ENCODE measurements around the gene CCDC57.
"Not testable (repeated sequence)": the region's sequence is repeated elsewhere in the genome, so short reads cannot be mapped to it uniquely, and the experiment has no call there.

The CCDC57 gene

DNA sequence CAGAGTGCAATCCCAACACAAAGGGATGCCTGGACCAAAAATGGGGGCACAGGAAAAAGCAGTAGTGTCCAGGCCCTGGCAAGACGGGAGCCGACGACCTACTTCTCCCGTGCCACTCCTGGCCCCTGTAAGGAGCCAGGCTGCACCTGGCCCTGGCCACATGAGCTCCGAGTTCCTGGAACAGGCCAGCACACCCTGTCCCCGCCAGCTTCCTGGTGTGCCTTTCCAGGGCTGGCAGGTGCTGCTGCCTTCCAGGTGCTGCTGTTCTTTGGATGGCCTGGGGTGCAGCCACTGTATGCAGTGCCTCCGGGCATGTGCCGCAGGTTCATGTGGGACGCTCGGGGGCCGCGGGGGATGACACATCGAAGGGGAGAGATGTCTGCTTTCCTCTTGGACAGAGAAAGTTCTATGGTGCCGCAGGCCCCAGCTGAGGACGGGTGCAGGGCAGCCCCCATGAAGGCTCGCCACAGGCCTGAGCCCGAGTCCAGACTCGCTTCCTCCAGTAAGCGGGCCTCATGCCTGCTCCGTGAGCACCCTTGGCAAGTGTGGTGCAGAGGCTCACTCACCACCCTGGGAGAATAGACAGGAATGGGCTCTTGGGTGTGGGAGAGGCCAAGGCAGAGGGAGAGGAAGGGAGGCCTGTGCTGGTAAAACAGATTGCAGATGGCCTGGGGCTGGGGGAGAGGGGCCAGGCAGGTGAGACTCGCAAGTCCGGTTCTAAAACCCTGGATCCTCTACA is 59.9 kb downstream of the CCDC57 start:
- H3K36me3 ChIP-seq (ENCODE audit: control insufficient read depth, insufficient read depth, low read length): peaks cover 13% of the 10 kb centered on the region; the same call in 1 of the 2 replicates
- H3K9ac ChIP-seq (ENCODE audit: low read length): no peak overlapping the region
- H3K9me3 ChIP-seq (ENCODE audit: control insufficient read depth, insufficient read depth, low read depth, low read length): no peaks in the 10 kb centered on the region
- H3K27me3 ChIP-seq (ENCODE audit: control insufficient read depth, insufficient read depth, low read length): no peaks in the 10 kb centered on the region
- H3K4me3 ChIP-seq (ENCODE audit: low read depth, low read length): no peak overlapping the region
- no peaks in the 10 kb centered on the region for H3K4me1 ChIP-seq (ENCODE audit: control insufficient read depth, insufficient read depth, low read length)
- H3K27ac ChIP-seq (ENCODE audit: low read depth, low read length): no peak overlapping the region

DNA sequence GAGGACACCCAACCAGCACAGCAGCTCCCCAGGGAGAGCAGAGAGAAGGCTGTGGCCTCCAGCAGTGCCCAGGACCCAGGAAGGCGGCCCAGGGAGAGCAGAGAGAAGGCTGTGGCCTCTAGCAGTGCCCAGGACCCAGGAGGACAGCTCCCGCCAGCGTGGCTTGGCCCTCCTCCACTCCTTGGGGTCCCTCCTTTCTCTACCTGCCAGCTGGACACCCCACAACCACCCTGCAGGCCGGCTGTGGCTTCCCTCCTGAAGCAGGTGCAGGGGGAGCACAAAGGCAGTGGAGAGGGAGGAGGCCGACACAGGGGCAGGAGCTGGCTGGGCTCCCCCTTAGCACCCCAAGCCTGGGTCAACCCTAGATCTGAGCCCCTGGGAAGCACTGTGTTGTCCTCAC is 60.5 kb downstream of the CCDC57 start:
- H3K9ac ChIP-seq (ENCODE audit: low read length): no peak overlapping the region
- H3K27me3 ChIP-seq (ENCODE audit: control insufficient read depth, insufficient read depth, low read length): no peaks in the 10 kb centered on the region
- no peaks in the 10 kb centered on the region for H3K9me3 ChIP-seq (ENCODE audit: control insufficient read depth, insufficient read depth, low read depth, low read length)
- no peak overlapping the region for H3K4me3 ChIP-seq (ENCODE audit: low read depth, low read length)
- H3K36me3 ChIP-seq (ENCODE audit: control insufficient read depth, insufficient read depth, low read length): peaks cover 9% of the 10 kb centered on the region; the same call in 1 of the 2 replicates
- H3K4me1 ChIP-seq (ENCODE audit: control insufficient read depth, insufficient read depth, low read length): no peaks in the 10 kb centered on the region
- H3K27ac ChIP-seq (ENCODE audit: low read depth, low read length): no peak overlapping the region

GRCh38 chr17:82151106-82151957 is 61.3 kb downstream of the CCDC57 start:
- Histone ChIP-seq H3K27ac (ENCODE audit: low read depth, low read length) (no peak overlapping the region), H3K9ac (ENCODE audit: low read length) (no peak overlapping the region), H3K36me3 (ENCODE audit: control insufficient read depth, insufficient read depth, low read length) (peaks cover 8% of the 10 kb centered on the region; the same call in 1 of the 2 replicates), H3K4me1 (ENCODE audit: control insufficient read depth, insufficient read depth, low read length) (no peaks in the 10 kb centered on the region), H3K4me3 (ENCODE audit: low read depth, low read length) (no peak overlapping the region), H3K9me3 (ENCODE audit: control insufficient read depth, insufficient read depth, low read depth, low read length) (no peaks in the 10 kb centered on the region), H3K27me3 (ENCODE audit: control insufficient read depth, insufficient read depth, low read length) (no peaks in the 10 kb centered on the region)

DNA sequence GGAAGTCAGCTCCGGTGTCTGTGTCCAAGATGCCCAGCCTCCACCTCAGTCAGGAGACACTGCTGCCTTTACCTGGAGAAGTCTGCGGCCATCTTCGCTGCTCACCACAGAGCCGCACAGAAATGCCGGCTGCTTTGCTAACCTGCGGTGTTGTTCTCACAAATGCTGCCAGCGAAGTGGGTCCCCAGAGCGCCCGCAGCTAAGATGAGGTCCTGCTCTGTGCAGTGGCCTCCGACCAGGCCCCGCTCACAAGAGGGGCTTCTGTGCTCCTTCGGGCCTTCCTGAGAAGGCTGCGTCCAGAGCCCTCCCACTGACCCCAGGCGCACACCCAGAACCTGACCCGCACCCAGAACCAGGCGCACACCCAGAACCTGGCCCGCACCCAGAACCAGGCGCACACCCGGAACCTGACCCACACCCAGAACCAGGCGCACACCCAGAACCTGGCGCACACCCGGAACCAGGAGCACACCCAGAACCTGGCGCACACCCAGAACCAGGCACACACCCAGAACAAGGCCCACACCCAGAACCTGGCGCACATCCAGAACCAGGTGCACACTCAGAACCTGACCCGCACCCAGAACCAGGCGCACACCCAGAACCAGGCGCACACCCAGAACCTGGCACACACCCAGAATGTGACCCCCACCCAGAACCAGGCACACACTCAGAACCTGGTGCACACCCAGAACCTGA is 63.1 kb downstream of the CCDC57 start:
- Histone ChIP-seq H3K4me3 (ENCODE audit: low read depth, low read length) (no peak overlapping the region), H3K36me3 (ENCODE audit: control insufficient read depth, insufficient read depth, low read length) (peaks cover 8% of the 10 kb centered on the region; the same call in 1 of the 2 replicates), H3K9ac (ENCODE audit: low read length) (no peak overlapping the region), H3K27me3 (ENCODE audit: control insufficient read depth, insufficient read depth, low read length) (no peaks in the 10 kb centered on the region), H3K9me3 (ENCODE audit: control insufficient read depth, insufficient read depth, low read depth, low read length) (no peaks in the 10 kb centered on the region), H3K4me1 (ENCODE audit: control insufficient read depth, insufficient read depth, low read length) (no peaks in the 10 kb centered on the region), H3K27ac (ENCODE audit: low read depth, low read length) (no peak overlapping the region)

GRCh38 chr17:82148997-82149396 is 63.6 kb downstream of the CCDC57 start:
- no peaks in the 10 kb centered on the region for H3K4me1 ChIP-seq (ENCODE audit: control insufficient read depth, insufficient read depth, low read length)
- H3K9ac ChIP-seq (ENCODE audit: low read length): no peak overlapping the region
- H3K27me3 ChIP-seq (ENCODE audit: control insufficient read depth, insufficient read depth, low read length): no peaks in the 10 kb centered on the region
- peaks cover 4% of the 10 kb centered on the region; the same call in 1 of the 2 replicates for H3K36me3 ChIP-seq (ENCODE audit: control insufficient read depth, insufficient read depth, low read length)
- no peak overlapping the region for H3K4me3 ChIP-seq (ENCODE audit: low read depth, low read length)
- no peaks in the 10 kb centered on the region for H3K9me3 ChIP-seq (ENCODE audit: control insufficient read depth, insufficient read depth, low read depth, low read length)
- H3K27ac ChIP-seq (ENCODE audit: low read depth, low read length): no peak overlapping the region

- Histone ChIP-seq H3K27ac (ENCODE audit: low read depth, low read length) (no peak overlapping the region), H3K36me3 (ENCODE audit: control insufficient read depth, insufficient read depth, low read length) (peaks cover 4% of the 10 kb centered on the region; the same call in 1 of the 2 replicates), H3K27me3 (ENCODE audit: control insufficient read depth, insufficient read depth, low read length) (no peaks in the 10 kb centered on the region), H3K9me3 (ENCODE audit: control insufficient read depth, insufficient read depth, low read depth, low read length) (no peaks in the 10 kb centered on the region), H3K9ac (ENCODE audit: low read length) (no peak overlapping the region), H3K4me1 (ENCODE audit: control insufficient read depth, insufficient read depth, low read length) (no peaks in the 10 kb centered on the region), H3K4me3 (ENCODE audit: low read depth, low read length) (no peak overlapping the region)
These were observed 64.6 kb downstream of the CCDC57 start for GRCh38 chr17:82148011-82148410.

- Histone ChIP-seq H3K9me3 (ENCODE audit: control insufficient read depth, insufficient read depth, low read depth, low read length) (no peaks in the 10 kb centered on the region), H3K27me3 (ENCODE audit: control insufficient read depth, insufficient read depth, low read length) (no peaks in the 10 kb centered on the region), H3K4me1 (ENCODE audit: control insufficient read depth, insufficient read depth, low read length) (no peaks in the 10 kb centered on the region), H3K36me3 (ENCODE audit: control insufficient read depth, insufficient read depth, low read length) (peaks cover 4% of the 10 kb centered on the region; the same call in 1 of the 2 replicates), H3K4me3 (ENCODE audit: low read depth, low read length) (no peak overlapping the region), H3K27ac (ENCODE audit: low read depth, low read length) (no peak overlapping the region), H3K9ac (ENCODE audit: low read length) (no peak overlapping the region)
These were observed 65.7 kb downstream of the CCDC57 start for GRCh38 chr17:82146663-82147654.

DNA sequence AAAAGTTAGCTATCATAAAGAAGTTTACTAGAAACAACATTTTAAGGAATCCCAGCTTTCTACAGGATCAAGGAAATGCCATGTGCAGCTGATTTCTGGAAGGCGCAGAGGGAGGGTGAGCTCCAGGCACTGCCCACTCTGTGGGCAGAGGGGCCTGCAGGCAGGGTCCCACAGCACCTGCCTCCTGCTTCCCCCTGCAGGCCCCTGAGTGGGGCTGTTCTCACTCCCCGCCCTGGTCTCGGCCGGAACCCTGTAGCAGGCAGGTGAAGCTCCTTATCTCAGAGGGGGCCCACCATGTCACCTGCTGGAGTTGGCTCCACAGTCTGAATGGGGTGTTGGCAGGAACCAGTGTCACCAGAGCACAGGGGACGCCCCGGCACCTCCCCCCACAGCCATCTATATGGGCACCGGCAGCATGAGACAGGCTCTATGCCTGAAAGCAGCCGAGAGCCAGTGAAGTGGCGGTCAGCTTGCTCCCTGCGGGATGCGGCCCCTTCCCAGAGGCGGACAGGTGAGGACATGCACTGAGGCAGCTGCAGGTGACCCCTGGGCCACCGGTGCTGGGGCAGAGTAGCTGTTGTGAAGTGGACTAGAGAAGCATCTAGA is 67.0 kb downstream of the CCDC57 start:
- Histone ChIP-seq H3K4me1 (ENCODE audit: control insufficient read depth, insufficient read depth, low read length) (no peaks in the 10 kb centered on the region), H3K9ac (ENCODE audit: low read length) (no peak overlapping the region), H3K9me3 (ENCODE audit: control insufficient read depth, insufficient read depth, low read depth, low read length) (no peaks in the 10 kb centered on the region), H3K27ac (ENCODE audit: low read depth, low read length) (no peak overlapping the region), H3K36me3 (ENCODE audit: control insufficient read depth, insufficient read depth, low read length) (peaks cover 4% of the 10 kb centered on the region; the same call in 1 of the 2 replicates), H3K27me3 (ENCODE audit: control insufficient read depth, insufficient read depth, low read length) (no peaks in the 10 kb centered on the region), H3K4me3 (ENCODE audit: low read depth, low read length) (no peak overlapping the region)

DNA sequence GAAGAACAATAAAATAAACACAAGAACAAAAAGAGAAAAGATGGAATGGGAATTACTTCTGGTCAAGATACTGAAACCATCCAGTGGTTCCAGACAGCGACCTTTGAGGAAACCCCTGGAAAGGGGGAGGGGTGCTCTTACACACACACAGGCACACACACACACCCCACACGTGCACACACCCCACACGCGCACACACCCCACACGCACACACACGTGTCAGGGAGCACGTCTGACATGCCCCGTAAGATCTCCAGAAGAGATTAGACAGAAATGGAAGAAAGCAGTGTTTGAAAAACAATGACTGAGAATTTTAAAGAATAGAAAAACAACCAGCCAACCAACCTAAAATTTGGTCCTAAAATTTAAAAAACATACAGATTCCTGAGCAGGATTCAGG is 69.3 kb downstream of the CCDC57 start:
- H3K4me3 ChIP-seq (ENCODE audit: low read depth, low read length): no peak overlapping the region
- H3K27ac ChIP-seq (ENCODE audit: low read depth, low read length): no peak overlapping the region
- H3K9ac ChIP-seq (ENCODE audit: low read length): no peak overlapping the region
- H3K27me3 ChIP-seq (ENCODE audit: control insufficient read depth, insufficient read depth, low read length): no peaks in the 10 kb centered on the region
- H3K9me3 ChIP-seq (ENCODE audit: control insufficient read depth, insufficient read depth, low read depth, low read length): no peaks in the 10 kb centered on the region
- no peaks in the 10 kb centered on the region for H3K4me1 ChIP-seq (ENCODE audit: control insufficient read depth, insufficient read depth, low read length)
- H3K36me3 ChIP-seq (ENCODE audit: control insufficient read depth, insufficient read depth, low read length): no peaks in the 10 kb centered on the region

DNA sequence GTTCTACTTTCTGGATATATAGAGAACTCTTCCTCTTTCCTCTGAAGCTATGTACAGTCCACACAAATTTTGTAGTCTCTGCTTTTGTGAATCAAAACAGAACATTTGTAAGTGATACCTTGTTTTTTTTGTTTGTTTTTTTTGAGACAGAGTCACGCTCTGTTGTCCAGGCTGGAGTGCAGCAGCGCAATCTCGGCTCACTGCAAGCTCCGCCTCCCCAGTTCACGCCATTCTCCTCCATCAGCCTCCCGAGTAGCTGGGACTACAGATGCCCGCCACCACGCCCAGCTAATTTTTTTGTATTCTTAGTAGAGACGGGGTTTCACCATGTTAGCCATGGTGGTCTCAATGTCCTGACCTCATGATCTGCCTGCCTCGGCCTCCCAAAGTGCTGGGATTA is 72.7 kb downstream of the CCDC57 start:
- H3K4me3 ChIP-seq (ENCODE audit: low read depth, low read length); H3K27me3 ChIP-seq (ENCODE audit: control insufficient read depth, insufficient read depth, low read length); H3K4me1 ChIP-seq (ENCODE audit: control insufficient read depth, insufficient read depth, low read length); H3K9me3 ChIP-seq (ENCODE audit: control insufficient read depth, insufficient read depth, low read depth, low read length); H3K27ac ChIP-seq (ENCODE audit: low read depth, low read length); H3K36me3 ChIP-seq (ENCODE audit: control insufficient read depth, insufficient read depth, low read length); H3K9ac ChIP-seq (ENCODE audit: low read length): not testable (repeated sequence)

Data from HUES6 (cell line).